GM10248 (cell line): Measurements from ENCODE around the gene ZSCAN9.

Experiments
- CTCF ChIA-PET: fragments of 300-600 bp; sonication (Branson Sonifier 250); formaldehyde crosslinking; extraction: SDS; loops from one replicate; lab custom pipeline; 2021; ENCODE audit warnings: antibody characterized with exemption; lab: Yijun Ruan, JAX
- POLR2A ChIA-PET: fragments of 350-650 bp; sonication (Branson Sonifier 250); formaldehyde crosslinking; extraction: SDS; loops from one replicate; lab custom pipeline; 2020; ENCODE audit warnings: antibody characterized with exemption; lab: Yijun Ruan, JAX
- DNase-seq: peaks from one replicate; pipeline ENCODE4 v3.0.0; 2012; ENCODE audit errors: extremely low spot score
- CTCF ChIP-seq: IDR thresholded peaks from 2 replicates; pipeline ENCODE4 v1.5.1; 2012; ENCODE audit warnings: mild to moderate bottlenecking, low read depth; ENCODE audit errors: extremely low read depth, missing control alignments, control extremely low read depth

ZSCAN9 gene

GRCh38 chr6:28205879-28206278 lies 19.2 kb upstream of the ZSCAN9 start:
- no peak for TF ChIP-seq CTCF
- ChIA-PET CTCF (no interaction called here), POLR2A (no interaction called here)
- no peak for DNase-seq

GRCh38 chr6:28206527-28206926 lies 18.5 kb upstream of the ZSCAN9 start:
- no peak for TF ChIP-seq CTCF
- no peak for DNase-seq
- ChIA-PET CTCF (no interaction called here), POLR2A (no interaction called here)

- no peak for TF ChIP-seq CTCF
- POLR2A ChIA-PET: no interaction called here
- CTCF ChIA-PET: no interaction called here
- DNase-seq: no peak
Observed at GRCh38 chr6:28206928-28207509, 18.1 kb upstream of the ZSCAN9 start.

- no peak for TF ChIP-seq CTCF
- peak; percentile 64 for DNase-seq
Observed at GRCh38 chr6:28207510-28208110, 17.5 kb upstream of the ZSCAN9 start.

GRCh38 chr6:28208111-28208659 lies 16.9 kb upstream of the ZSCAN9 start:
- DNase-seq: no peak
- no peak for TF ChIP-seq CTCF
- POLR2A ChIA-PET: no interaction called here
- CTCF ChIA-PET: no interaction called here

More at GRCh38 chr6:28207510-28208110, 17.5 kb upstream of the ZSCAN9 start:
- ChIA-PET CTCF (no interaction called here), POLR2A (no interaction called here)

- ChIA-PET POLR2A (no interaction called here), CTCF (interaction anchor here (0.8 to 1.6 kb wide), 3 partner anchors 11 to 146 kb away, joined by 3 to 5 read pairs (median 3); no protein-coding TSS in a partner anchor)
- no peak for TF ChIP-seq CTCF
- no peak for DNase-seq
Observed at GRCh38 chr6:28209753-28210535, 15.1 kb upstream of the ZSCAN9 start.
